NCI-H1105 treated with DMSO at 0.1 percent for 48 hours (cell line): ENCODE measurements around the gene NNT.
"Not testable (repeated sequence)": the region's sequence is repeated elsewhere in the genome, so short reads cannot be mapped to it uniquely, and the experiment has no call there.

Source experiments
- DNase-seq: peaks from one replicate; lab custom pipeline; 2025; lab: John Stamatoyannopoulos, UW

Gene NNT

GRCh38 chr5:43712081-43712480, 109.1 kb downstream of the NNT start:
- no peak for DNase-seq

GRCh38 chr5:43719783-43720182, 116.8 kb downstream of the NNT start:
- DNase-seq = not testable (repeated sequence)

GRCh38 chr5:43728581-43728980, 125.6 kb downstream of the NNT start:
- no peak for DNase-seq

GRCh38 chr5:43729846-43730478, 127.0 kb downstream of the NNT start:
- DNase-seq = peak; percentile 51

GRCh38 chr5:43730832-43731342, 127.9 kb downstream of the NNT start:
- DNase-seq = no peak

GRCh38 chr5:43731573-43731972, 128.6 kb downstream of the NNT start:
- no peak for DNase-seq

GRCh38 chr5:43745923-43746548, 143.1 kb downstream of the NNT start:
- not testable (repeated sequence) for DNase-seq

GRCh38 chr5:43750809-43751208, 147.8 kb downstream of the NNT start:
- no peak for DNase-seq

GRCh38 chr5:43753069-43753468, 150.1 kb downstream of the NNT start:
- no peak for DNase-seq
